Thyroid gland (tissue), 4 donors: ENCODE results near the gene UNC13D. TPM values are rescaled to one million over a fixed set of nuclear protein-coding genes. Genes with fewer than 3 reads are reported as not detected.

Experiments
- DNase-seq, 2 donors: peaks; one replicate each; pipeline ENCODE4 v3.0.0-alpha.2; 2019
- H3K27ac ChIP-seq, 3 donors: fragments of 200-600 bp; sonication (generic); 1 replicate in 2 of 3; 2 replicates in 1 of 3; pipeline ENCODE4 v1.5.1; 2016 to 2019; ENCODE audit warnings: mild to moderate bottlenecking in 1 of 3, moderate library complexity in 1 of 3
- H3K27me3 ChIP-seq: fragments of 200-600 bp; sonication (generic); one replicate; pipeline ENCODE4 v1.5.1; 2019
- H3K36me3 ChIP-seq, 2 donors: fragments of 200-600 bp; sonication (generic); one replicate each; pipeline ENCODE4 v1.5.1; 2016 to 2019
- H3K4me1 ChIP-seq, 2 donors: fragments of 200-600 bp; sonication (generic); one replicate each; pipeline ENCODE4 v1.5.1; 2017 to 2019
- H3K4me3 ChIP-seq, 3 donors: fragments of 200-600 bp; sonication (generic); replicated peaks in 1 of 3; 1 replicate in 2 of 3; 2 replicates in 1 of 3; pipeline ENCODE4 v1.5.1; 2016; ENCODE audit warnings: mild to moderate bottlenecking in 1 of 3
- H3K9me3 ChIP-seq: fragments of 200-600 bp; sonication (generic); one replicate; pipeline ENCODE4 v1.5.1; 2017
- POLR2A ChIP-seq, 2 donors: fragments of 450-650 bp; IDR thresholded peaks; one replicate each; pipeline ENCODE4 v1.6.1; 2017; ENCODE audit warnings: antibody characterized with exemption in 2 of 2, mild to moderate bottlenecking in 2 of 2, moderate library complexity in 1 of 2
- WGBS, 2 donors: methylation state at CpG; one replicate each; pipeline ENCODE4 v1.1.5; 2017; 5-methylcytosine and 5-hydroxymethylcytosine counted together
- intact Hi-C: fragments of 100-400 bp; cut with DNase I; formaldehyde crosslinking; loops from one replicate; pipeline ENCODE4 v1.15.1; 2023
- total RNA-seq, 4 donors: library from RNA; depleted of rRNA; stranded (reverse); fragments of >200 nt; gene quantifications; one replicate each; pipeline ENCODE4 v1.2.3, GENCODE V29; 2016
- TF ChIP-seq, protein P1 (sequence below), 6 experiments: fragments of 200-600 bp in 3 of 6; fragments of 450-650 bp in 3 of 6; sonication (generic) in 3 of 6; IDR thresholded peaks; one replicate each; pipeline ENCODE4 v1.5.1; 2016 to 2019; ENCODE audit warnings: antibody characterized with exemption in 6 of 6, mild to moderate bottlenecking in 2 of 6, inconsistent platforms in 1 of 6, moderate library complexity in 1 of 6

Gene UNC13D
- total RNA-seq, 4 donors from 2014 or later, result 4.0 to 8.1 (median 5.2) TPM

DNA sequence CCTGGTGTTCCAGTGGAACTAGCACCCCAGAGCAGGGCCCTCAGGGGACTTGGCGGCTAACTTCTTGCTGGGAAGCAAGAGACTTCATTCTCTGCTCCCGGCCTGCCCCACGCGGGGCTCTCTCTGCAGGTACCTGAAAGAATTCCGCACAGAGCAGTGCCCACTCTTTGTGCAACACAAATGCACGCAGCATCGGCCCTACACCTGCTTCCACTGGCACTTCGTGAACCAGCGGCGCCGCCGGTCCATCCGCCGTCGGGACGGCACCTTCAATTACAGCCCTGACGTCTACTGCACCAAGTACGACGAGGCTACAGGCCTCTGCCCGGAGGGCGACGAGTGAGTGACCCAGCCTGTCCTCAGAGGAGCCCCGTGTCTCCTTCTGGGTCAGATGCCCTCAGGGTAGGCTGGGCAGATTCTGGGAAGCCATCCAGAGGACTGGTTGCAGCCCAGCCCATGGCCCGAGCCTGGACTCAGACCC lies 34.5 kb downstream of the UNC13D start:
- Histone ChIP-seq H3K27me3 (no peaks in the 10 kb centered on the region), H3K4me3 (no peak overlapping the region), H3K27ac (peak overlapping the region in 1 of 3 donors; percentile 62), H3K9me3 (no peaks in the 10 kb centered on the region), H3K36me3 (peaks cover 22 to 31% of the 10 kb centered on the region in 2 donors), H3K4me1 (peaks cover 0 to 12% of the 10 kb centered on the region in 2 donors)
- TF ChIP-seq POLR2A (IDR thresholded peaks at IDR 0.05), result no peak
- TF ChIP-seq, protein P1, sequence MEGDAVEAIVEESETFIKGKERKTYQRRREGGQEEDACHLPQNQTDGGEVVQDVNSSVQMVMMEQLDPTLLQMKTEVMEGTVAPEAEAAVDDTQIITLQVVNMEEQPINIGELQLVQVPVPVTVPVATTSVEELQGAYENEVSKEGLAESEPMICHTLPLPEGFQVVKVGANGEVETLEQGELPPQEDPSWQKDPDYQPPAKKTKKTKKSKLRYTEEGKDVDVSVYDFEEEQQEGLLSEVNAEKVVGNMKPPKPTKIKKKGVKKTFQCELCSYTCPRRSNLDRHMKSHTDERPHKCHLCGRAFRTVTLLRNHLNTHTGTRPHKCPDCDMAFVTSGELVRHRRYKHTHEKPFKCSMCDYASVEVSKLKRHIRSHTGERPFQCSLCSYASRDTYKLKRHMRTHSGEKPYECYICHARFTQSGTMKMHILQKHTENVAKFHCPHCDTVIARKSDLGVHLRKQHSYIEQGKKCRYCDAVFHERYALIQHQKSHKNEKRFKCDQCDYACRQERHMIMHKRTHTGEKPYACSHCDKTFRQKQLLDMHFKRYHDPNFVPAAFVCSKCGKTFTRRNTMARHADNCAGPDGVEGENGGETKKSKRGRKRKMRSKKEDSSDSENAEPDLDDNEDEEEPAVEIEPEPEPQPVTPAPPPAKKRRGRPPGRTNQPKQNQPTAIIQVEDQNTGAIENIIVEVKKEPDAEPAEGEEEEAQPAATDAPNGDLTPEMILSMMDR (IDR thresholded peaks at IDR 0.05), result no peak
- no peak for DNase-seq
- 95 to 99% methylated on average over 16 to 18 of the region's 24 CpGs for WGBS, 2 donors
- intact Hi-C loops, result no loop called here

DNA sequence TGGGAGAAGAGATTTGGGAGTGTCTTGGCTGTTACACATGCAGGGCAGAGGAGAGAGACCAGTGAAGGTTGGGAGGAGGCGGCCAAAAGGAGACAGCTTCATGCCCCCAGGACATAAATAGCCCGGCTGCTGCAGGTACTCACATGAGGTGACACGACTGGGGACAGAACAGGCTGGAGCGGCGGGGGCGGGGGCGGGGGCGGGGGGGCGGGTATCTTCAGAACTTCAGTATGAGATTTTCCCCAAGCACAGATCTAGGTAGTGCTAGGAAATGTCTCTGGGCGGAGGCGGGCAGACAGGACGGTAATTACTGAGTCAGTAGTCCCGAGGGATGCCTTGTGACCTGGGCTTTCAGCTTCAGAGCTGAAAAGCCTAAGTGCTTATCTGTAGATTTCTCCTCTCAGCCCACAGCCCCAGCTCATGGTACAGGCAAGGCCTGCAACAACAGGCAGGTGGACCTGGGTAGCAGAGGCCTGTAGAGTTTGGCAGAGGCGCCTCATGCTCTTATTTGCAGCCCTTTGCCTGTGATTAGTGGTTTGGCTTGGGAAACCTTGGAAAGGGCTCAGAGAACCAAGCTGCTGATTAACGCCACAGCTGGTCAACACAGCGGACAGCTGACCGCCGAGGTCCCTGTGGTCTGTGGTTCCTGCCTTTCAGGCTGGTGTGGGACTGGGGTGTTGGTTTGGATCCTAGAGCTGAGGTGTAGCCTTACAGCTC lies 35.1 kb downstream of the UNC13D start:
- Histone ChIP-seq H3K4me1 (peaks cover 0 to 12% of the 10 kb centered on the region in 2 donors), H3K27ac (peak overlapping the region in 2 of 3 donors; percentile 62 to 63), H3K27me3 (no peaks in the 10 kb centered on the region), H3K4me3 (no peak overlapping the region), H3K36me3 (peaks cover 20 to 29% of the 10 kb centered on the region in 2 donors), H3K9me3 (no peaks in the 10 kb centered on the region)
- intact Hi-C loops, result no loop called here
- TF ChIP-seq, protein P1 (IDR thresholded peaks at IDR 0.05), result no peak
- no peak for TF ChIP-seq POLR2A (IDR thresholded peaks at IDR 0.05)
- WGBS, 2 donors, result 75 to 79% methylated on average over 14 to 16 of the region's 18 CpGs
- no peak for DNase-seq

DNA sequence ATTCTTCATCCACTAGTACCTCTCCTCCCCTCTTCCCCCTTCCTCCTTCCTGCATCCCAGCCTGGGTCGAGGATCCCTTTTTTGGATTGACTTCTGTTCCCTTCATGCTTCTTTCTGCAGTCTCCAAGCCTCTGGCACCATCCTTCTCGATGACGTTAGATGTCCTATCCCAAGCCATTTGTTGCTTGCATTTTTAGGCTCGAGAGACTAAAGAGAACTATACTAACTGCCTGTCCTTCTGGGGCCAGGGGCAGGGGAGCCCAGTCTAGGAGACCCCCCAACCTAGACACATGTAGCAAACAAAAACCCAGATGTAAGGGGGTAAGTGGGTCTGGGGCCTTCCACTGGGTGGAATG lies 35.7 kb downstream of the UNC13D start:
- Histone ChIP-seq H3K27me3 (no peaks in the 10 kb centered on the region), H3K36me3 (peaks cover 15 to 24% of the 10 kb centered on the region in 2 donors), H3K9me3 (no peaks in the 10 kb centered on the region), H3K4me3 (no peak overlapping the region), H3K27ac (peak overlapping the region in 2 of 3 donors; percentile 34 to 63), H3K4me1 (peaks cover 0 to 12% of the 10 kb centered on the region in 2 donors)
- 69 to 77% methylated on average over 4 of the region's 4 CpGs for WGBS, 2 donors
- intact Hi-C loops, result no loop called here
- TF ChIP-seq, protein P1 (IDR thresholded peaks at IDR 0.05), result no peak
- no peak for DNase-seq

DNA sequence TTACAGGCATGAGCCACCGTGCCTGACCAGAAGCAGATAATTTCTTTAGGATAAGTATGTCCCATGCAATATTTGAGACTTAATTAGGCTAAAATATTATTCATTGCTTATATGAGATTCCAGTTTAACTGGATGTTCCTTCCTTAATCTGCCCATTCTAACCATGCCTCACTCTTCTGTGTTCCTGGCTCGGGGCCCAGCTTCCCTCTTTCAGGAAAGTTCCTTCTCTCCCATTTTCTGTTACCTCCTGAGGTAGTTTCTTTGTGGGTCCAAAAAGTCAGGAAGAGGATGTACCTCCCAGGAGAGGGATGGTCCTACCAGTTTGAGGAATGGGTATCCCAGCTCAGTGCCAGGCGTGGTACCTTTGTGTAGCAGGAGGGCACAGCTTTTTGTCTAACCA lies 36.3 kb downstream of the UNC13D start:
- WGBS, 2 donors, result 95 to 97% methylated on average over 3 of the region's 3 CpGs
- H3K4me1 ChIP-seq, result peaks cover 0 to 12% of the 10 kb centered on the region in 2 donors
- intact Hi-C loops, result no loop called here
- no peaks in the 10 kb centered on the region for H3K9me3 ChIP-seq
- H3K36me3 ChIP-seq, result peaks cover 11 to 17% of the 10 kb centered on the region in 2 donors
- no peak overlapping the region for H3K4me3 ChIP-seq
- peak overlapping the region in 2 of 3 donors; percentile 26 to 63 for H3K27ac ChIP-seq
- TF ChIP-seq POLR2A (IDR thresholded peaks at IDR 0.05), result no peak
- TF ChIP-seq, protein P1 (IDR thresholded peaks at IDR 0.05), result no peak
- DNase-seq, result no peak
- H3K27me3 ChIP-seq, result no peaks in the 10 kb centered on the region

DNA sequence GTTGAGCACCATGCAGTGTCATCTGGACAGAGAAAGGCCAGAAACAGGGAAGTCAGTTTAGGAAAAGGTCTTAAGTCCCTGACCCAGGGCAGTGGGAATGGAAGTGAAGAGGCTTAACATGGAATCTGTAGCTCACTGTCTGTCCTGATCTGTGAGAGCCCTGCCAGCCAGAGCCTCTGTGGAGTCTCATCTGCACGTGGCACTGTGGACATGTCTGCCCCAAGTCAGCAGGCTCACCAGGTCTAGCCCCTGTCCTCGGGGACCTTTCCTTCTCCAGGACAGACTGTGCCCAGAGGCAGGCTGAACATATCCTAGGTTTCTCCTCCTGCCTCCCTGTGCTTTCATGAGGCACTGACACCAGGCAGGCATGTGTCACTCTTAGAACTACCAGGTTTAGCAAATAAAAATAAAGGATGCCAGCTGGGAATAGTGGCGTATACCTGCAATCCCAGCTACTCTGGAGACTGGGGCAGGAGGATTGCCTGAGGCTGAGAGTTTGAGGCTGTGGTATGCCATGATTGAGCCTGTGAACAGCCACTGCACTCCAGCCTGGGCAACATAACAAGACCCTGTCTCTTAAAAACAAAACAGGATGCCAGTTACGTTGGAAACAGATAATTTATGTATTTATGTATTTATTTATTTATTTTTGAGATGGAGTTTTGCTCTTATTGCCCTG lies 37.2 kb downstream of the UNC13D start:
- Histone ChIP-seq H3K27me3 (no peaks in the 10 kb centered on the region), H3K27ac (no peak overlapping the region), H3K4me3 (no peak overlapping the region), H3K9me3 (no peaks in the 10 kb centered on the region), H3K4me1 (peaks cover 0 to 12% of the 10 kb centered on the region in 2 donors), H3K36me3 (peaks cover 2 to 8% of the 10 kb centered on the region in 2 donors)
- TF ChIP-seq, protein P1 (IDR thresholded peaks at IDR 0.05), result no peak
- no peak for TF ChIP-seq POLR2A (IDR thresholded peaks at IDR 0.05)
- DNase-seq, result no peak
- intact Hi-C loops, result no loop called here
- WGBS, 2 donors, result 79 to 85% methylated on average over 3 to 4 of the region's 4 CpGs
